Endodermal cell (in vitro differentiated cells): ENCODE results near the gene FGR. TPM values are rescaled to one million over a fixed set of nuclear protein-coding genes. Genes with fewer than 3 reads are reported as not detected.

ENCODE experiments used
- DNase-seq: peaks from one replicate; pipeline ENCODE4 v3.0.0-alpha.2; 2017
- H3K27ac ChIP-seq: 2 replicates; pipeline ENCODE4 v1.5.1; 2013; ENCODE audit warnings: mild to moderate bottlenecking, low read depth, low read length, moderate library complexity
- H3K27me3 ChIP-seq: 2 replicates; pipeline ENCODE4 v1.6.1; 2013; ENCODE audit warnings: mild to moderate bottlenecking, low read length, moderate library complexity; ENCODE audit not compliant: insufficient read depth, control insufficient read depth, poor library complexity, severe bottlenecking
- H3K36me3 ChIP-seq: 2 replicates; pipeline ENCODE4 v1.7.0; 2013; ENCODE audit warnings: mild to moderate bottlenecking, low read length, moderate library complexity; ENCODE audit not compliant: control insufficient read depth, insufficient read depth
- H3K4me1 ChIP-seq: one replicate; pipeline ENCODE4 v1.7.0; 2013; ENCODE audit warnings: low read length; ENCODE audit not compliant: control insufficient read depth, insufficient read depth
- H3K4me3 ChIP-seq: 2 replicates; pipeline ENCODE4 v1.5.1; 2013; ENCODE audit warnings: mild to moderate bottlenecking, low read length, moderate library complexity
- H3K9ac ChIP-seq: 2 replicates; pipeline ENCODE4 v1.6.1; 2013; ENCODE audit warnings: mild to moderate bottlenecking, low read length, moderate library complexity; ENCODE audit not compliant: poor library complexity, severe bottlenecking; ENCODE audit errors: extremely low read depth
- H3K9me3 ChIP-seq: 2 replicates; pipeline ENCODE4 v1.6.1; 2013; ENCODE audit warnings: mild to moderate bottlenecking, low read length, moderate library complexity; ENCODE audit not compliant: control insufficient read depth
- H3K27ac Mint-ChIP-seq: 2 replicates; pipeline ENCODE4 v1.8.0; 2020; ENCODE audit warnings: mixed read lengths
- H3K27me3 Mint-ChIP-seq: 2 replicates; pipeline ENCODE4 v1.8.0; 2021; ENCODE audit warnings: mild to moderate bottlenecking, mixed read lengths; ENCODE audit not compliant: insufficient read depth
- H3K36me3 Mint-ChIP-seq: 2 replicates; pipeline ENCODE4 v1.8.0; 2020; ENCODE audit warnings: low read depth, mixed read lengths
- H3K4me1 Mint-ChIP-seq: 2 replicates; pipeline ENCODE4 v1.8.0; 2020; ENCODE audit warnings: mixed read lengths
- H3K4me3 Mint-ChIP-seq: 2 replicates; pipeline ENCODE4 v1.8.0; 2020; ENCODE audit warnings: mild to moderate bottlenecking, moderate library complexity, mixed read lengths
- H3K9me3 Mint-ChIP-seq: 2 replicates; pipeline ENCODE4 v1.8.0; 2020; ENCODE audit warnings: mild to moderate bottlenecking, mixed read lengths
- WGBS, 2 experiments: methylation state at CpG; one replicate each; pipeline versions ENCODE4 v1.1.5 to v1.1.7; 2013; ENCODE audit warnings: missing lambda C conversion rate in 2 of 2, mixed read lengths in 1 of 2; ENCODE audit not compliant: insufficient coverage in 1 of 2, insufficient read length in 1 of 2; 5-methylcytosine and 5-hydroxymethylcytosine counted together
- total RNA-seq, 2 donors: library from RNA; stranded (reverse); fragmentation: NEBNext Ultra II Directional in 1 of 2; extraction: Animal tissue kit (Norgen Biotek cat#: 25700) in 1 of 2; gene quantifications; 2 replicates in 1 of 2; 3 replicates in 1 of 2; pipeline ENCODE4 v1.2.1, GENCODE V29; 2021
- TF ChIP-seq, protein P1 (sequence below): fragments of 200-600 bp; sonication (generic); conservative IDR thresholded peaks from 2 replicates; pipeline ENCODE4 v1.5.0; 2021; ENCODE audit warnings: antibody characterized with exemption, mild to moderate bottlenecking

FGR gene
- total RNA-seq, 2 donors from 2014 or later, result not detected

DNA sequence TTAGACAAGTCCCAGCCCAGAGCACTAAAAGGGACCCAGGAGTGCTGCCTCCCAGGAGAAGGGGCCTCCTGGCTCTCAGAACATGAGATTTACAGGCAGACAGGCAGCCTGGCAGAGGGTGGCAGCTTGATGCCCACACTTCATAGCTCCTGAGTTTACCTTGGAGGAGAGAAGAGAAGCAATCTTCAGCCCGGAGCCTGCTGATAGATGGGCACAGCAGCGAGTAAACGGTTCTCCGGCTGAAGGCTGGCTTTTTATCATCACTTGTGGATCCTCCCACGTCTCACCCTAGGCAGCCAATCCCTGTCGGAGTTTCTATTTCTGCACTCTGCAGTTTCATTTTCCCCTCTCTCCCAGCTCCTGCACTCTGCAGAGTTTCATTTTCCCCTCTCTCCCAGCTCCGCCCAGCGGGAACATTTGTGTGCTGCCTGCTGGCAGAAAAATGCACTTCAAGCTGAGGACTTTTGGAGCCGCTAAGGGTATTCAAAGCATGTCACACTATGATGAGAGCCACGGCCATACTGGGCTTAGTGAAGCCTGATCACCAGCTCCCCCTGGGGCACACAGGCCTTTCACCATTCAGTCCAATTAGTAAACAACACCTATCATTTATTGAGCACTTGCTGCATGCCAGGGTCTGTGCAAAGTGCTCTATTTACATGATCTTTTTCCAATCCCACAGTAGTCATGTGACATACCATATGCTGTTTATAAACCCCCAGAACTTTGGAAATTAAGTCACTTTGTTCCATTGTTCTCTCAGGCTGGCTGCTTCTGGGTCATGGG, 37.2 kb upstream of the FGR start, which contains the start of gene IFI6:
Gene IFI6, minus strand, starts transcription at position 229 of the 786 bp plus-strand sequence. CDS start 2,878 bp downstream, outside the sequence.
- WGBS, 2 experiments, result 11 to 12% methylated on average over 10 of the region's 10 CpGs
- peak; percentile 92 for DNase-seq
- Mint-ChIP-seq H3K4me3 (peak within 1 kb of the TSS; percentile 56), H3K27ac (no peak within 1 kb of the TSS), H3K36me3 (no peaks in the 10 kb centered on the region), H3K4me1 (peaks cover 6% of the 10 kb centered on the region), H3K27me3 (peaks cover 18% of the 10 kb centered on the region), H3K9me3 (no peaks in the 10 kb centered on the region)
- TF ChIP-seq, protein P1, sequence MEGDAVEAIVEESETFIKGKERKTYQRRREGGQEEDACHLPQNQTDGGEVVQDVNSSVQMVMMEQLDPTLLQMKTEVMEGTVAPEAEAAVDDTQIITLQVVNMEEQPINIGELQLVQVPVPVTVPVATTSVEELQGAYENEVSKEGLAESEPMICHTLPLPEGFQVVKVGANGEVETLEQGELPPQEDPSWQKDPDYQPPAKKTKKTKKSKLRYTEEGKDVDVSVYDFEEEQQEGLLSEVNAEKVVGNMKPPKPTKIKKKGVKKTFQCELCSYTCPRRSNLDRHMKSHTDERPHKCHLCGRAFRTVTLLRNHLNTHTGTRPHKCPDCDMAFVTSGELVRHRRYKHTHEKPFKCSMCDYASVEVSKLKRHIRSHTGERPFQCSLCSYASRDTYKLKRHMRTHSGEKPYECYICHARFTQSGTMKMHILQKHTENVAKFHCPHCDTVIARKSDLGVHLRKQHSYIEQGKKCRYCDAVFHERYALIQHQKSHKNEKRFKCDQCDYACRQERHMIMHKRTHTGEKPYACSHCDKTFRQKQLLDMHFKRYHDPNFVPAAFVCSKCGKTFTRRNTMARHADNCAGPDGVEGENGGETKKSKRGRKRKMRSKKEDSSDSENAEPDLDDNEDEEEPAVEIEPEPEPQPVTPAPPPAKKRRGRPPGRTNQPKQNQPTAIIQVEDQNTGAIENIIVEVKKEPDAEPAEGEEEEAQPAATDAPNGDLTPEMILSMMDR, result peak; percentile 63
- peak within 1 kb of the TSS; percentile 58 for H3K4me3 ChIP-seq
- H3K27me3 ChIP-seq, result peaks cover 10% of the 10 kb centered on the region
- no peak within 1 kb of the TSS for H3K9ac ChIP-seq
- no peaks in the 10 kb centered on the region for H3K36me3 ChIP-seq
- H3K9me3 ChIP-seq, result no peaks in the 10 kb centered on the region
- no peaks in the 10 kb centered on the region for H3K4me1 ChIP-seq
- peak within 1 kb of the TSS; percentile 59 for H3K27ac ChIP-seq

DNA sequence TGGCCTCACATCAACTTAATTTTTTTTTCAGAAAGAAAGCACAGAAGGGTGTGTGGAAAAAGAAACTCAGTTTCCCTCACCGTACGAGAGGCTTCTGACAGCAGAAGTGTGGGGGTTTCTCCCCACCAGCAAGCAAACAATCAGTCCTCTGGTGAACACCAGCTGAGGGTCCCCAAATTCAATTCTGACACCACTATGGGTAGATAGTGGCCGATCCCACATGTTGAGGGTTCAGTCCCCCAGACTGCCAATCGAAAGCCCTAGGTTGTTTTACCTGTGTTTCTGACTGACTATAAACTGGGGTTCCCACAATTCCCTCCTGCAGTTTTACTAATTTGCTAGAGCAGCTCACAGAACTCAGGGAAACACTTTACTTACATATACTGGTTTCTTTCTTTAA, 34.9 kb upstream of the FGR start:
- WGBS, 2 experiments, result 81 to 100% methylated on average over 2 to 4 of the region's 4 CpGs
- Histone ChIP-seq H3K27me3 (peaks cover 10% of the 10 kb centered on the region), H3K4me3 (no peak overlapping the region), H3K9me3 (no peaks in the 10 kb centered on the region), H3K27ac (no peak overlapping the region), H3K36me3 (no peaks in the 10 kb centered on the region), H3K9ac (no peak overlapping the region), H3K4me1 (no peaks in the 10 kb centered on the region)
- Mint-ChIP-seq H3K4me1 (peaks cover 6% of the 10 kb centered on the region), H3K4me3 (no peak overlapping the region), H3K36me3 (no peaks in the 10 kb centered on the region), H3K27ac (no peak overlapping the region), H3K9me3 (no peaks in the 10 kb centered on the region), H3K27me3 (peaks cover 18% of the 10 kb centered on the region)
- TF ChIP-seq, protein P1, result no peak
- DNase-seq, result peak; percentile 31

DNA sequence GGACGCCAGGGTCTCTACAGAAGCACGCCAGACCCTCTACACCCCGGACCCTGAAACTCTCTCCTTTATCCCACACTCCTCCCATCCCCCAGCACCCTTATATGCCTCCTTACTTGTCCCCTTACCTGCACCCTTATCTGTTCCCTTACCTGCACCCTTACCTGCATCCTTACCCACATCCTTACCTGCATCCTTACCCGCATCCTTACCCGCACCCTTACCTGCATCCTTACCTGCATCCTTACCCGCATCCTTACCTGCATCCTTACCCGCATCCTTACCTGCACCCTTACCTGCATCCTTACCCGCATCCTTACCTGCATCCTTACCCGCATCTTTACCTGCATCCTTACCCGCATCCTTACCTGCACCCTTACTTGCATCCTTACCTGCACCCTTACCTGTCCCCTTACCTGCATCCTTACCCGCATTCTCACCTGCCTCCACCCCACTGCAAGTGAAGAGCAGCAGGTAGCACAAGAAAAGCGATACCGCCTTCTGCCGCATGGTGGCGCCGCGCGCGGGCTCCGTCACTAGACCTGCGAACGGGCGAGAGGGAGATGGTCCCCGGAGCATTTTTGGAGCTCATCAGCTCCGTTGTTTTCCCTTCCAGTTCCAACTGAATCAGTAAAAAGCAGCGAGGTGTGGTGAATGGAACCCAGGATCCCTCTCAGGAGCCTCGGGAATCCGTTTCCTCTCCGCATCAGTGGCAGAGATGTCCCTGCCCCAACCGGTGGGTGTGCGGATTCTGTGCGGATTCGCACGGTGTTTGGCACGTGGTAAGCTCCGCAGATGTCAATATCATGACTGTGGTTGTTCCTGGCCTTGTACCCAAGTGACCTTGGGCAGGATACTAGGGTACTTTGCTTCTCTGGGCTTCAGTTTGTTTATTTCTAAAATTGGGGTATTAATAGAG, 34.1 kb upstream of the FGR start:
- Histone ChIP-seq H3K27ac (no peak overlapping the region), H3K9ac (no peak overlapping the region), H3K27me3 (peaks cover 10% of the 10 kb centered on the region), H3K36me3 (no peaks in the 10 kb centered on the region), H3K9me3 (no peaks in the 10 kb centered on the region), H3K4me3 (no peak overlapping the region), H3K4me1 (no peaks in the 10 kb centered on the region)
- whole genome bisulfite sequencing, 2 experiments, result 26 to 40% methylated on average over 20 to 36 of the region's 36 CpGs
- Mint-ChIP-seq H3K36me3 (no peaks in the 10 kb centered on the region), H3K27me3 (peaks cover 18% of the 10 kb centered on the region), H3K4me1 (peaks cover 6% of the 10 kb centered on the region), H3K4me3 (peak overlapping the region; percentile 17), H3K27ac (no peak overlapping the region), H3K9me3 (no peaks in the 10 kb centered on the region)
- TF ChIP-seq, protein P1, result peak; percentile 90
- peak; percentile 97 for DNase-seq
